NK-92 treated with Interleukin-12 subunit alpha and Interleukin-12 subunit beta, amount 100 ng/mL, for 24 hours (cell line): ENCODE results near the gene MYBBP1A.

Source experiments
- DNase-seq: peaks from one replicate; lab custom pipeline; 2025; lab: John Stamatoyannopoulos, UW

The MYBBP1A gene

GRCh38 chr17:4518901-4519300 is 36.3 kb downstream of the MYBBP1A start:
- DNase-seq: no peak

GRCh38 chr17:4516735-4517134 is 38.4 kb downstream of the MYBBP1A start:
- no peak for DNase-seq

GRCh38 chr17:4515501-4515900 is 39.7 kb downstream of the MYBBP1A start:
- DNase-seq: no peak

GRCh38 chr17:4514779-4515178 is 40.4 kb downstream of the MYBBP1A start:
- DNase-seq: no peak

- DNase-seq: no peak
Measured at GRCh38 chr17:4514206-4514605, 41.0 kb downstream of the MYBBP1A start.

GRCh38 chr17:4513113-4514032 is 41.8 kb downstream of the MYBBP1A start:
- no peak for DNase-seq

- DNase-seq: no peak
Measured at GRCh38 chr17:4512156-4513112, 42.8 kb downstream of the MYBBP1A start.

- DNase-seq: no peak
Measured at GRCh38 chr17:4511199-4511932, 43.8 kb downstream of the MYBBP1A start.

- DNase-seq: no peak
Measured at GRCh38 chr17:4510618-4510941, 44.6 kb downstream of the MYBBP1A start.

GRCh38 chr17:4509923-4510617 is 45.1 kb downstream of the MYBBP1A start:
- DNase-seq: no peak

- DNase-seq: no peak
Measured at GRCh38 chr17:4509401-4509800, 45.8 kb downstream of the MYBBP1A start.

GRCh38 chr17:4508207-4508606 is 47.0 kb downstream of the MYBBP1A start:
- no peak for DNase-seq

GRCh38 chr17:4507361-4508111 is 47.6 kb downstream of the MYBBP1A start:
- DNase-seq: no peak

- no peak for DNase-seq
Measured at GRCh38 chr17:4506892-4507291, 48.3 kb downstream of the MYBBP1A start.

GRCh38 chr17:4506175-4506813 is 48.9 kb downstream of the MYBBP1A start:
- no peak for DNase-seq

GRCh38 chr17:4505187-4505586 is 50.0 kb downstream of the MYBBP1A start:
- no peak for DNase-seq

- DNase-seq: no peak
Measured at GRCh38 chr17:4504188-4504587, 51.0 kb downstream of the MYBBP1A start.

- DNase-seq: no peak
Measured at GRCh38 chr17:4503283-4504025, 51.7 kb downstream of the MYBBP1A start.

GRCh38 chr17:4502466-4503154 is 52.6 kb downstream of the MYBBP1A start:
- no peak for DNase-seq
